PC-9 (cell line): Measurements from ENCODE around the gene GAK. TPM values are rescaled to one million over a fixed set of nuclear protein-coding genes. Genes with fewer than 3 reads are reported as not detected.
A peak's percentile ranks its signal among the peaks of the same experiment; 100 is the strongest.

ENCODE experiments used
- BruUV-seq: library from RNA; stranded (reverse); fragments of 400-500 nt; replicated peaks from 2 replicates; lab custom pipeline; 2021; lab: Mats Ljungman, UMichigan
- CTCF ChIA-PET: fragments of 300-600 bp; sonication (Branson Sonifier 250); formaldehyde crosslinking; loops from one replicate; lab custom pipeline; 2022; ENCODE audit warnings: antibody characterized with exemption; lab: Charles Lee
- POLR2A ChIA-PET: fragments of 300-600 bp; sonication (Branson Sonifier 250); formaldehyde crosslinking; loops from one replicate; lab custom pipeline; 2022; ENCODE audit warnings: antibody characterized with exemption; ENCODE audit not compliant: unreplicated experiment; lab: Charles Lee
- DNase-seq, 2 experiments: peaks; one replicate each; pipeline versions ENCODE4 v3.0.0 to v3.0.0-alpha.2; 2015 to 2022; ENCODE audit warnings: mixed read lengths in 1 of 2
- H2AFZ ChIP-seq: fragments of 200-600 bp; sonication (generic); 2 replicates; pipeline ENCODE4 v1.8.1; 2017; ENCODE audit warnings: antibody characterized with exemption
- H3F3A ChIP-seq: fragments of 200-600 bp; sonication (generic); 2 replicates; pipeline ENCODE4 v1.8.1; 2017; ENCODE audit warnings: antibody characterized with exemption, mild to moderate bottlenecking, low read depth; ENCODE audit not compliant: insufficient read depth
- H3K27ac ChIP-seq: fragments of 200-600 bp; sonication (generic); 2 replicates; pipeline ENCODE4 v1.6.1; 2016; ENCODE audit warnings: mixed run types
- H3K27me3 ChIP-seq: fragments of 200-600 bp; sonication (generic); 2 replicates; pipeline ENCODE4 v1.6.1; 2016; ENCODE audit warnings: low read depth, mixed run types; ENCODE audit not compliant: insufficient read depth
- H3K36me3 ChIP-seq: fragments of 200-600 bp; sonication (generic); 2 replicates; pipeline ENCODE4 v1.6.1; 2016; ENCODE audit warnings: low read depth, mixed run types
- H3K4me1 ChIP-seq: fragments of 200-600 bp; sonication (generic); replicated peaks from 2 replicates; pipeline ENCODE4 v1.6.1; 2016; ENCODE audit warnings: mixed run types; ENCODE audit not compliant: insufficient read depth
- H3K4me2 ChIP-seq: fragments of 200-600 bp; sonication (generic); 2 replicates; pipeline ENCODE4 v1.6.1; 2017; ENCODE audit warnings: mixed run types
- H3K4me3 ChIP-seq: fragments of 200-600 bp; sonication (generic); 2 replicates; pipeline ENCODE4 v1.6.1; 2016; ENCODE audit warnings: mixed run types
- H3K79me2 ChIP-seq: fragments of 200-600 bp; sonication (generic); 2 replicates; pipeline ENCODE4 v1.6.1; 2017; ENCODE audit warnings: low read depth, mixed run types
- H3K9me2 ChIP-seq: fragments of 200-600 bp; sonication (generic); 2 replicates; pipeline ENCODE4 v1.8.1; 2017; ENCODE audit warnings: mild to moderate bottlenecking; ENCODE audit not compliant: insufficient read depth
- H3K9me3 ChIP-seq: fragments of 200-600 bp; sonication (generic); 2 replicates; pipeline ENCODE4 v1.8.1; 2016; ENCODE audit warnings: low read depth; ENCODE audit not compliant: insufficient read depth
- H4K20me1 ChIP-seq: fragments of 200-600 bp; sonication (generic); 2 replicates; pipeline ENCODE4 v1.8.1; 2017; ENCODE audit not compliant: insufficient read depth
- EZH2 ChIP-seq: fragments of 200-600 bp; sonication (generic); IDR thresholded peaks from 2 replicates; pipeline ENCODE4 v1.8.0; 2017; ENCODE audit warnings: antibody characterized with exemption, low read depth
- intact Hi-C: fragments of 100-400 bp; cut with micrococcal nuclease; formaldehyde crosslinking; loops from one replicate; pipeline ENCODE4 v1.10.0; 2022; ENCODE audit not compliant: unreplicated experiment
- total RNA-seq: library from RNA; stranded (reverse); gene quantifications from 2 replicates; pipeline ENCODE4 v1.2.3, GENCODE V29; 2021
- TF ChIP-seq, protein P1 (sequence below): fragments of 200-600 bp; sonication (generic); conservative IDR thresholded peaks from 2 replicates; pipeline ENCODE4 v1.6.1; 2017; ENCODE audit warnings: mixed run types, antibody characterized with exemption, mild to moderate bottlenecking, moderate library complexity

GAK gene
- total RNA-seq, 1 experiment from 2014 or later: 114 TPM

DNA sequence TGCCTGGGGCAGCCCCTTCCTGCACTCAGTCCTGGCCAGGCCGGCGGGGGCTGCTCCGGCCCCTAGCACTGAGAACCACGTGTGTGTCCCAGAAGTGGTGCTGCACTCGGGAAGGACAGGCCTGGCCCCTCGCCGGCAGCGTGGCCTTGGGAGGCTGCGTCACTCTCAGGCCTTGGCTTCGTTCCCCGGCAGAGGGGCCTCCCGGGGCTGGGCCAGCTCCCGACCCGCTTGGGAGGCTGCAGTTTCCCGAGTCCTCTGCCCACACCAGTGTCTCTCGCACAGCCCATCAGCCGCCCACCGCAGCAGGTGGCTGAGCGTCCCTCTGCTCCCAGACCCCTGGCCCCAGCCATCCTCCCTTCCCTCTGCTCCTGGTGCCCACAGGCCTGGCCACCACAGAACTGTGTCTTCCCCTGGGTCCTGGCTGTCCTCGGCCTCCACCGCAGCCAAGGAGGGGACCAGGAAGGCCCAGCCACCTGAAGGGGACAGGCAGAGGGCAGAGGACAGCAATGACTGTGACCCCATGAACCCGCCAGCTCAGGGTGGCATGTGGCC lies 95.3 kb downstream of the GAK start:
- H4K20me1 ChIP-seq: no peaks in the 10 kb centered on the region
- H3F3A ChIP-seq: peaks cover 10% of the 10 kb centered on the region; the same call in 1 of the 2 replicates
- CTCF ChIA-PET: no interaction called here
- no peaks in the 10 kb centered on the region for H3K36me3 ChIP-seq
- no peak for DNase-seq
- H3K27me3 ChIP-seq: peaks cover 10% of the 10 kb centered on the region; the same call in 1 of the 2 replicates
- no TSS peak for BruUV-seq
- TF ChIP-seq EZH2: no peak
- TF ChIP-seq, protein P1, sequence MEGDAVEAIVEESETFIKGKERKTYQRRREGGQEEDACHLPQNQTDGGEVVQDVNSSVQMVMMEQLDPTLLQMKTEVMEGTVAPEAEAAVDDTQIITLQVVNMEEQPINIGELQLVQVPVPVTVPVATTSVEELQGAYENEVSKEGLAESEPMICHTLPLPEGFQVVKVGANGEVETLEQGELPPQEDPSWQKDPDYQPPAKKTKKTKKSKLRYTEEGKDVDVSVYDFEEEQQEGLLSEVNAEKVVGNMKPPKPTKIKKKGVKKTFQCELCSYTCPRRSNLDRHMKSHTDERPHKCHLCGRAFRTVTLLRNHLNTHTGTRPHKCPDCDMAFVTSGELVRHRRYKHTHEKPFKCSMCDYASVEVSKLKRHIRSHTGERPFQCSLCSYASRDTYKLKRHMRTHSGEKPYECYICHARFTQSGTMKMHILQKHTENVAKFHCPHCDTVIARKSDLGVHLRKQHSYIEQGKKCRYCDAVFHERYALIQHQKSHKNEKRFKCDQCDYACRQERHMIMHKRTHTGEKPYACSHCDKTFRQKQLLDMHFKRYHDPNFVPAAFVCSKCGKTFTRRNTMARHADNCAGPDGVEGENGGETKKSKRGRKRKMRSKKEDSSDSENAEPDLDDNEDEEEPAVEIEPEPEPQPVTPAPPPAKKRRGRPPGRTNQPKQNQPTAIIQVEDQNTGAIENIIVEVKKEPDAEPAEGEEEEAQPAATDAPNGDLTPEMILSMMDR: no peak
- POLR2A ChIA-PET: no interaction called here
- H3K4me2 ChIP-seq: no peak overlapping the region
- no peaks in the 10 kb centered on the region for H3K4me1 ChIP-seq
- H3K79me2 ChIP-seq: no peaks in the 10 kb centered on the region
- no peaks in the 10 kb centered on the region for H3K9me2 ChIP-seq
- H3K27ac ChIP-seq: no peak overlapping the region
- H2AFZ ChIP-seq: no peak overlapping the region
- peaks cover 10% of the 10 kb centered on the region for H3K9me3 ChIP-seq
- intact Hi-C loops: loop anchor here (10.0 kb wide), 1 partner anchor 52 kb away; no protein-coding TSS in a partner anchor
- H3K4me3 ChIP-seq: no peak overlapping the region

GRCh38 chr4:836003-836511 lies 96.1 kb downstream of the GAK start:
- Histone ChIP-seq H2AFZ (no peak overlapping the region), H3K4me2 (no peak overlapping the region), H3K79me2 (no peaks in the 10 kb centered on the region), H4K20me1 (no peaks in the 10 kb centered on the region), H3K27me3 (peaks cover 10% of the 10 kb centered on the region; the same call in 1 of the 2 replicates), H3K4me1 (no peaks in the 10 kb centered on the region), H3F3A (peaks cover 10% of the 10 kb centered on the region; the same call in 1 of the 2 replicates), H3K4me3 (no peak overlapping the region), H3K27ac (no peak overlapping the region), H3K9me2 (no peaks in the 10 kb centered on the region), H3K36me3 (no peaks in the 10 kb centered on the region), H3K9me3 (peaks cover 10% of the 10 kb centered on the region)
- no TSS peak for BruUV-seq
- TF ChIP-seq EZH2: no peak
- TF ChIP-seq, protein P1: no peak
- CTCF ChIA-PET: no interaction called here
- POLR2A ChIA-PET: no interaction called here
- no peak for DNase-seq
- intact Hi-C loops: loop anchor here (10.0 kb wide), 1 partner anchor 51 kb away; no protein-coding TSS in a partner anchor

DNA sequence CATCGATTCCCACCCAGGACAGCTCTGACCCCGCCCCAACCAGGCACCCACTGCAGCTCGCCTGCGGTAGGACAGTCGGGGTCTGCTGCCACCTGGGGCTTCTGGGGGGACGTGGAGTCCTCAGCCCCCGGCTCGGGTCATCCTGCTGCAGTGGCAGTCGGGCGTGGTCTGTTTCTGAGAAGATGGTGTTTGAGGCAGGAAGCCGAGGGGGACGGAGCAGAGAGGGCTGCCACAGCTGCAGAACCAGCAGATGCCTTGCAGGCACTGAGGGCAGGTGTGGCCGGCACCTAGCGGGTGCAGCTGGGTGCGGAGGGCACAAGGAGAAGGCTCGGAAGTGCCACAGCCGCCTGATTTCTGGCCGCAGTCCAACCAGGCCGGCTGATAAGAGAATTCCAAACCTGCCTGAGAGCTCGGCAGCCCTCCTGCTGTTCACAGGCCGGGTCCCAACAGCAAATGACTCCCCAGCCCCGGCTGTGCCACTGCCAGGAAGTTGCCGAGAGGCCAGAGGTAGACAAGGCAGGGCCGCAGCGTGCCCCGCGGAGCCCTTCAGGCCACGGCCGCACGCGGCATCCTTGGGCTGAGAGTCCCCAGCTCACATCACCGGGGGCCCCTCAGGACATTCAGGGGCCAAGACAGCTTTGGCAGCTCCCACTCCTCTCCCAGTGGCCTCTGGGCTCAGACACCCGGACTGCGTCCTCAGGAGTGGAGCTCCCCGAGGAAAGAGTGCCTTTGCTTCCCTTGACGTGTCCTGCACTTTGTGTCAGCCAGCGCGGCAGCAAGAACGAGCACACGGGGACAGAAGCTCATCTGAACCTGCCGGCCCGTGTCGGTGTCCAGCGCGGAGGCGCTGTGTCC lies 96.7 kb downstream of the GAK start:
- Histone ChIP-seq H3K36me3 (no peaks in the 10 kb centered on the region), H3K4me2 (no peak overlapping the region), H3K79me2 (no peaks in the 10 kb centered on the region), H3K9me3 (peaks cover 10% of the 10 kb centered on the region), H3K9me2 (no peaks in the 10 kb centered on the region), H3K27ac (no peak overlapping the region), H3K4me3 (no peak overlapping the region), H3K27me3 (peaks cover 10% of the 10 kb centered on the region; the same call in 1 of the 2 replicates), H2AFZ (no peak overlapping the region), H4K20me1 (no peaks in the 10 kb centered on the region), H3K4me1 (no peaks in the 10 kb centered on the region), H3F3A (peaks cover 10% of the 10 kb centered on the region; the same call in 1 of the 2 replicates)
- CTCF ChIA-PET: no interaction called here
- peak; percentile 48 to 82 for DNase-seq
- POLR2A ChIA-PET: interaction anchor here (0.6 kb wide), 1 partner anchor 67 kb away, joined by 3 read pairs; no protein-coding TSS in a partner anchor
- intact Hi-C loops: loop anchor here (10.0 kb wide), 1 partner anchor 51 kb away; no protein-coding TSS in a partner anchor
- no TSS peak for BruUV-seq
- no peak for TF ChIP-seq EZH2
- TF ChIP-seq, protein P1: no peak
